OCI-LY1 (cell line): ENCODE measurements around the gene DCBLD2.

Source experiments
- CTCF ChIP-seq: fragments of 200-600 bp; sonication (generic), shearing (Covaris generic); IDR thresholded peaks from 2 replicates; pipeline ENCODE4 v1.5.1; 2017; ENCODE audit warnings: mild to moderate bottlenecking, antibody characterized with exemption, low read length, moderate library complexity, mixed read lengths
- EZH2 ChIP-seq: fragments of 200-600 bp; sonication (generic), shearing (Covaris generic); IDR thresholded peaks from 2 replicates; pipeline ENCODE4 v1.8.0; 2017; ENCODE audit warnings: borderline replicate concordance, mixed run types, mild to moderate bottlenecking, antibody characterized with exemption, low read length, moderate library complexity, mixed read lengths

- TF ChIP-seq CTCF (no peak), EZH2 (no peak)
Measured at GRCh38 chr3:98768961-98769360, 132.5 kb downstream of the DCBLD2 start.
